K562 (cell line): Measurements from ENCODE around the gene GABPB2.

Experiments used
- ETS2 ChIP-seq: IDR thresholded peaks from 2 replicates; pipeline ENCODE4 v1.6.1; 2016; ENCODE audit warnings: borderline replicate concordance, missing genetic modification characterization, mild to moderate bottlenecking, moderate library complexity, missing compliant biosample characterization; ENCODE audit not compliant: poor library complexity, severe bottlenecking
- EZH2 ChIP-seq: IDR thresholded peaks from 2 replicates; pipeline ENCODE4 v1.6.1; 2012; ENCODE audit warnings: low read depth, mild to moderate bottlenecking, inconsistent platforms, low read length, borderline replicate concordance
- RFX5 ChIP-seq: IDR thresholded peaks from 2 replicates; pipeline ENCODE4 v1.6.1; 2011; ENCODE audit warnings: low read depth, mild to moderate bottlenecking, improper control_type of control experiment, low read length
- ZBTB2 ChIP-seq: fragments of 450-650 bp; IDR thresholded peaks from 2 replicates; pipeline ENCODE4 v1.6.1; 2016; ENCODE audit warnings: antibody characterized with exemption

GRCh38 chr1:151104630-151105029 is 34.1 kb downstream of the GABPB2 start:
- TF ChIP-seq ZBTB2, result no peak
- no peak for TF ChIP-seq EZH2
- no peak for TF ChIP-seq RFX5
- TF ChIP-seq ETS2 (tag), result no peak
